Thyroid gland (tissue), 4 donors: ENCODE data around the gene NKX1-1.

Experiments
- POLR2A ChIP-seq, 2 donors: fragments of 450-650 bp; IDR thresholded peaks; one replicate each; pipeline ENCODE4 v1.6.1; 2017; ENCODE audit warnings: antibody characterized with exemption in 2 of 2, mild to moderate bottlenecking in 2 of 2, moderate library complexity in 1 of 2
- TF ChIP-seq, protein P1 (sequence below), 6 experiments: fragments of 200-600 bp in 3 of 6; fragments of 450-650 bp in 3 of 6; sonication (generic) in 3 of 6; IDR thresholded peaks; one replicate each; pipeline ENCODE4 v1.5.1; 2016 to 2019; ENCODE audit warnings: antibody characterized with exemption in 6 of 6, mild to moderate bottlenecking in 2 of 6, inconsistent platforms in 1 of 6, moderate library complexity in 1 of 6

GRCh38 chr4:1375761-1376322, 30.4 kb downstream of the NKX1-1 start:
- TF ChIP-seq, protein P1, sequence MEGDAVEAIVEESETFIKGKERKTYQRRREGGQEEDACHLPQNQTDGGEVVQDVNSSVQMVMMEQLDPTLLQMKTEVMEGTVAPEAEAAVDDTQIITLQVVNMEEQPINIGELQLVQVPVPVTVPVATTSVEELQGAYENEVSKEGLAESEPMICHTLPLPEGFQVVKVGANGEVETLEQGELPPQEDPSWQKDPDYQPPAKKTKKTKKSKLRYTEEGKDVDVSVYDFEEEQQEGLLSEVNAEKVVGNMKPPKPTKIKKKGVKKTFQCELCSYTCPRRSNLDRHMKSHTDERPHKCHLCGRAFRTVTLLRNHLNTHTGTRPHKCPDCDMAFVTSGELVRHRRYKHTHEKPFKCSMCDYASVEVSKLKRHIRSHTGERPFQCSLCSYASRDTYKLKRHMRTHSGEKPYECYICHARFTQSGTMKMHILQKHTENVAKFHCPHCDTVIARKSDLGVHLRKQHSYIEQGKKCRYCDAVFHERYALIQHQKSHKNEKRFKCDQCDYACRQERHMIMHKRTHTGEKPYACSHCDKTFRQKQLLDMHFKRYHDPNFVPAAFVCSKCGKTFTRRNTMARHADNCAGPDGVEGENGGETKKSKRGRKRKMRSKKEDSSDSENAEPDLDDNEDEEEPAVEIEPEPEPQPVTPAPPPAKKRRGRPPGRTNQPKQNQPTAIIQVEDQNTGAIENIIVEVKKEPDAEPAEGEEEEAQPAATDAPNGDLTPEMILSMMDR (IDR thresholded peaks at IDR 0.05): no peak
- no peak for TF ChIP-seq POLR2A (IDR thresholded peaks at IDR 0.05)
